HG03159 (cell line): ENCODE data around the gene ASPM.
A peak's percentile ranks its signal among the peaks of the same experiment; 100 is the strongest.
"Not testable (repeated sequence)": the region's sequence is repeated elsewhere in the genome, so short reads cannot be mapped to it uniquely, and the experiment has no call there.

ENCODE experiments used
- ATAC-seq: cut with Tn5 transposase; IDR thresholded peaks from one replicate; pipeline ENCODE4 v1.9.1; 2021; ENCODE audit warnings: mild to moderate bottlenecking, moderate library complexity; ENCODE audit not compliant: unreplicated experiment

ASPM gene

DNA sequence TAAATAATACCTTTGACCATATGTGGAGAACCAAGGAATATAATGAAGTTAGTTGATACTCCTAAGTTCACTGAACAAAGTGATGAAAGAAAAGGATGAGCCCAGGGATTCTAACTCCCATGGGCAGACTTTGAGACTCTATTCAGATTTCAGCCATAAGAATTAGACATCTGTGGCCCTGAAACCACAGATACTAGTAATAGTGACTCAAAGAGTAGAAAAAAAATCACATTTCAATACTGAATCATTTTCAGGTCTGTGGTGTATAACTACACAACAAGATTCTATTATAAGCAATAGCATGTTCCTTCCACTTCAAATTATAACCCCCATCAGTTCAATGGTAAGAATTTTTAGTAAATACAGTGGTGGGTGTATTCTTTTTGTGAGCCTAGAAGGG lies 63.0 kb downstream of the ASPM start:
- no peak for ATAC-seq

DNA sequence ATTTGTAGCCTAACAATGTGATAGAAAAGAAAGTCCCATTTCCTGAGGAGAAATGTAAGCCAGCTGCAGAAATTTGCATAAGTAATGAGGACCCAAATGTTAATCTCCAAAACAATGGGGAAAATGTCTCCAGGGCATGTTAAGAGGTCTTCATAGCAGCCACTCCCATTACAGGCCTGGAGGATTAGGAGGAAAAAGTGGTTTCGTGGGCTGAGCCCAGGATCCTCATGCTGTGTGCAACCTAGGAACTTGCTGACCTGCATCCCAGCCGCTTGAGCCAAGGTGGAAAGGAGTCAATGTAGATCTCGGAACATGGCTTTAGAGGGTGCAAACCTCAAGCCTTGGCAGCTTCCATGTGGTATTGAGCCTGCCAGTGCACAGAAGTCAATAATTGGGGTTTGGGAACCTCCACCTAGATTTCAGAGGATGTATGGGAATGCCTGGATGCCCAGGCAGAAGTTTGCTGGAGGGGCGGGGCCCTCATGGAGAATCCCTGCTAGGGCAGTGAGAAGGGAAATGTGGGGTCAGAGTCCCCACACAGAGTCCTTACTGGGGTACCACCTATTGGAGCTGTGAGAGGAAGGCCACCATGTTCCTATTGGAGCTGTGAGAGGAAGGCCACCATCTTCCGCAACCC lies 65.2 kb downstream of the ASPM start:
- no peak for ATAC-seq

DNA sequence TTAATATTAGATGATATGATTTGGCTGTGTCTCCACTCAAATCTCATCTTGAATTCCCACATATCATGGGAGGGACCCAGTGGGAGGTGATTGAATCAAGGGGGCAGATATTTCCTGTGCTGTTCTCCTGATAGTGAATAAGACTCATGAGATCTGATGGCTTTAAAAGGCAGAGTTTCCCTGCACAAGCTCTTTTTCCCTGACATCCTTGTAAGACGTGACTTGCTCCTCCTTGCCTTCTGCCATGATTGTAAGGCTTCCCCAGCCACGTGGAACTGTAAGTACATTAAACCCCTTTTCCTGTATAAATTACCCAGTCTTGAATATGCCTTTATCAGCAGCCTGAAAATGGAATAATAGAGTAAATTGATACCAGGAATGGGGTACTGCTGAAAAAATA lies 66.1 kb downstream of the ASPM start:
- ATAC-seq = no peak

DNA sequence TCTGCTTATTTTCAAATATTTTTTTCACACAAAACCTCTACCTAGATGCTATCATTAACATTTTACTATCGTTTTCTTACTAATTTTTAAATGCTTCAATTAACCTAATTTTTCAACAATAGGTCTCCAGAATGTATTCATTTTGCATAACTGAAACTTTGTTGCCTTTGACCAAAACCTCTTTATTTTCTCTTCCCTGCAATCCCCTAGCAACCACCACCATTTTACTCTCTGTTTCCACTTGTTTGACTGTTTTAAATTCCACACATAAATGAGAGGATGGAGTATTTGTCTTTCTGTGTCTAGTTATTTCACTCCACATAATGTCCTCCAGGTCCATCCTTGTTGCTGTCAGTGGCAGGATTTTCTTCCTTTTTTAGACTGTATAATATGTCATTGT lies 69.9 kb downstream of the ASPM start:
- peak; percentile 57 for ATAC-seq

DNA sequence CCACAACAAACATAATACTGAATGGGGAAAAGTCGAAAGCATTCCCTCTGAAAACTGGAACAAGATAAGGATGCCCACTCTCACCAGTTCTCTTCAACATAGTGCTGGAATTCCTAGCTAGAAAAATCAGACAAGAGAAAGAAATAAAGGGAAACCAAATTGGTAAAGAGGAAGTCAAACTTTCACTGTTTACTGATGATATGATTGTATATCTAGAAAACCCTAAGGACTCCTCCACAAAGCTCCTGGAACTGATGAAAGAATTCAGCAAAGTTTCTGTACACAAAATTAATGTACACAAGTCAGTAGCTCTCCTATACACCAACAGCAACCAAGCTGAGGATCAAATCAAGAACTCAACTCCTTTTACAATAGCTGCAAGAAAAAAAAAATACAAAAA lies 72.5 kb downstream of the ASPM start:
- no peak for ATAC-seq

DNA sequence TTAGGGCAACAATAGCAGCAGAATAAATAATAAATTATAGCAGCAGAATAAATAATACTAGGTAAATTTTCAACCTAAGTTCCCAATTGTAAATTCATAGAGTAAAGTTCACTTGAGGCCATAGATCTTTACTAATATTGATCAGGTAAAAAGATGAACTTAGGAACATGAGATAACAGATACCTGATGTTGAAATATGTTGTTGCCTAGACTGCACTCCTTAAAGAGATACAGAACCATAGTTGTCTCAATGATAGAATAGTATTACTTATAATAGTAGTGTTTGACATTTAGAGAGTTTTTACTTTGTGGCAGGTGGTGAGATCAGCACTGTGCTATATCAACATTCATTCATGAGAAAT lies 79.0 kb downstream of the ASPM start:
- ATAC-seq = no peak

DNA sequence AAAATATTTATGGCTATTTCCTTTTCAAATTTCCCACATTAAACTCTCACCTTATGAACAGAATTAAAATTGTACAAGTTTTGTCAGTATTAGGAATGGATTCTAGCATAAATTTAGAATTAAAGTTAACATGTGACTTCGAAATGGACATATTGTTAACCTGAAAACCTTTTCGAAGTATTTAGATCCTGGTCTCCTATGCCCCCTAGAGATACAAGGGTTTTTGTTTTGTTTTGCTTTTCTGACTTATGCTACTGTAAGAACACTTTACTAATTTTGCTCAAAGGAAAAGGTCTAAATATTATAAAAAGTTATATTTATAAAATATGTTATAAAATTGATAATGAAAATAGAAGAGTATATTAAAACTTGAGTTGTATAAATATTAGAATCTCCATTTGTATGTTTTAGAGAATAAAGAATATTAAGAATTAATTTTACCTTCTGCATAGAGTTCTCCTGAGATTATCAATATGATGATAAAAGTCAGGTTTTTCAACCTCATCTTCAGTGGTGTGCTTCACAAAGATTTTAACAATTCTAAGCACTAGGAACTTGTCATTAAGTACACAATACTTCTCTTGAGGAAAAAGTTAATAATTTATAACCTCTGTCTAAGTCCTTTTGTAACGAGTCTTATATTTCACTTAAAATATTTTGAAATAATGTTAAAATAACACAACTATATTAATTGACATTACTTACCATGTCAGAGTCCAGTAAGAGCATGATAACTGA lies 79.6 kb downstream of the ASPM start, which contains the start of gene F13B:
F13B (minus strand) TSS at position 542 of the 738 bp plus-strand sequence; CDS start at position 505, 37 bp downstream.
- ATAC-seq = no peak

DNA sequence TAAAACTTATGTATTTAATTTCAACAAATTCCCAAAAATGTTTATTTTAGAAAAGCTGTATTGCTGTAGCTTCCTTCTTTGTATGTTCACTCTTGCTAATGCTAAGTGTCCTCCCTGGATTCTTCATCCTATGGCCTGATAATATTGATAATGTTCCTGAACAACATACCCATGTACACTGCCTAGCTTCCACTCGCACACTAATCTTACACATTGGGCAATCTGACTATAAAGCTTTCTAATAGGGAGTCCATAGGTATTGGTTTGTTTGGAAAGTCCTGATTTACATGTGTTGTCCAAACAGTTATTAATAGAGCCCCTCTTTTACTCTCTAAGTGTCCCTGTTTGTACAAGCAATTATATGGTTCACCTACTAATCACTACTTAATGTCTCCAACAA lies 80.2 kb downstream of the ASPM start:
- ATAC-seq = no peak

DNA sequence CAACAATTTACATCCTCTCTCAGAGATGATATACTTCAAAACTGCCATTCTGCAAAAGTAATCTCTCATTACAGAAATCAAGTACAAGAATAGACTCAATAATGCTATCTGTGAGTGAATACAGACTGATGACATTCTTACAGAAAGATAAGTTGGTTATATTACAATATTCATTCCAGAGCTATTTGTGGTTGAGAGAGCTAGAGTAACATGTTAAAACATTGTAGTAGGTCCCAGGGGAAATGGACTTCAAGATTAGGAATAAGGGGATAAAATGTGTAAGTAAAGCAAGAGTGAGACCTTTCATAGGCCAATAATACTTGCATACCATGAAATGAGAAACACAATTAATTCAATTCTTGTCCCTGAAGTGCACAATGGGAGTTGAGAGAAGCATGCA lies 80.9 kb downstream of the ASPM start:
- no peak for ATAC-seq

DNA sequence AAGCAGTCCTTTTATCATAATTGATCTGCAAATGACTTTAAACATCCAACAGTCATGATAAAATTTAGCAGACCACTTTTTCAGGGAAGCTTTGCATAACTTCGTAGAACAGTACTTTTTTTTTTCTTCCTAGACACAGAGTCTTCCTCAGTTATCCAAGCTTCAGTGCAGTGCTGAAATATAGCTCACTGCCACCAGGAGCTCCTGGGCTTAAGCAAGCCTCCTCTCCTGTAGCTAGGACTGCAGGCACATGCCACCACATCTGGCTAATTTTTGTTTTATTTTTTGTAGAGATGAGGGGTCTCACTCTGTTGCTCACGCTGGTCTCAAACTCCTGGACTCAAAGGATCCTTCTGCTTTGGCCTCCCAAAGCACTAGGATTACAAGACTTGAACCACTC lies 83.3 kb downstream of the ASPM start:
- peak; percentile 18 for ATAC-seq

DNA sequence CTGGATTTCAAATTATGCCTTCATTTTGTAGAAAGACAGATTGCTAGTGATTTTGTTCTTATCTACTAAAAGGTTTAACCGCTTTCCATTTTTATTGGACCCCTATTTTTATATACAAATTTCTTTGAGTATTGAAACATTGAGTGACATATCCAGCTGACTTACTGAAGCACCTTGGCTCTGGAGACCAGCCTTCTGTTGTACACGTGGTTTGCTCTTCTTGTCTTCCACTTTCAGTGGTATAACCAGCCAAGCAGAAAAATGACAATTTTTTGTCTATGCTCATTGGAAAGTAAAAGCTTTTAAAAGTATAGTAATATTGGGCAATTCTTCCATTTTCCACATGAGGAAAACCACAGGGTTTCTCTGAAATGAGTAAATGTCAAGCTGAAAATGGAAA lies 83.8 kb downstream of the ASPM start:
- ATAC-seq = peak; percentile 91

DNA sequence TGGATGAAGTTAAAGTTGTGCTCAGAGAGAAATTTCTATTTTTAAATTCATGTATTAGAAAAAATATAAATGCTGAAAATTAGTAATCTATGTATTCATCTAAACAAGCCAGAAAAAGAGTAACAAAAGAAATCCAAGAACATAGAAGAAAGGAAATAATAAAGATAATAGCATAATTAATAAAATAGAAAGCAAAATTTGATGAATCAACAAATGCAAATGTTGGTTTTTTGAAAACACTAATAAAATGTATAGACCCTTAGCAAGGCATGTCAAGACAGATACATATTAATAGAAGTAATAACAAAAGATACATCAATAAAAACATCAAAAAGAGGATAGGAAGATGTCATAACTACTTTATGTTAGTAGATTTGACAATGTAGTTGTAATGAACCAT lies 97.4 kb downstream of the ASPM start:
- ATAC-seq = no peak

DNA sequence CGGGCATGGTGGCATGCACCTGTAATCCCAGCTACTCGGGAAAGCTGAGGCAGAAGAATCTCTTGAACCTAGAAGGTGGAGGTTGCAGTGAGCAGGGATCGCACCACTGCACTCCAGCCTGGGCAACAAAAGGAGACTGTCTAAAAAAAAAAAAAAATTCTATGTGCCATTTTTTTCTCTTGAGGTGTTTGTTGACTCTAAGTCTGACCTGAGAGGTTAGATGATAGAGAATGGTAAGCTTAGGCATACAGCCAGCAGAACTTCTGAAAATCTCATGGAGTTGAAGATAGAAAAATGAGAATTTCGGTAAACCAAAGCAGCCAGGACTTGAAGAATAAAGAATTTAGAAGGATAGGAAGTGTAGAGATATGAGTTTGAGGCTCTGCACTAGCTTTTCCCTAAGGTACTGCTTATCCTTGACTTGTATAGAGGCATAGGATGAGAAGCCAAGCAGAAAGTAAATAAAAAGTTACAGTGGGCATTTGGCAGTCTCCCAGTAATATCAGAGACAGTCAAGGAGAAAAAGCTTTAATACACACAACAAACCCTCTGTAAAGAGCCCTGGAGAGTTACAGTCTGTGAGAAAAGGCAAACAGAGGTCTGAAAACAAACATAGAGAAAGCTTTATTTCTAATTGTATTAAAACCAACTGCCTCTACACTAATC lies 103.7 kb downstream of the ASPM start:
- no peak for ATAC-seq

DNA sequence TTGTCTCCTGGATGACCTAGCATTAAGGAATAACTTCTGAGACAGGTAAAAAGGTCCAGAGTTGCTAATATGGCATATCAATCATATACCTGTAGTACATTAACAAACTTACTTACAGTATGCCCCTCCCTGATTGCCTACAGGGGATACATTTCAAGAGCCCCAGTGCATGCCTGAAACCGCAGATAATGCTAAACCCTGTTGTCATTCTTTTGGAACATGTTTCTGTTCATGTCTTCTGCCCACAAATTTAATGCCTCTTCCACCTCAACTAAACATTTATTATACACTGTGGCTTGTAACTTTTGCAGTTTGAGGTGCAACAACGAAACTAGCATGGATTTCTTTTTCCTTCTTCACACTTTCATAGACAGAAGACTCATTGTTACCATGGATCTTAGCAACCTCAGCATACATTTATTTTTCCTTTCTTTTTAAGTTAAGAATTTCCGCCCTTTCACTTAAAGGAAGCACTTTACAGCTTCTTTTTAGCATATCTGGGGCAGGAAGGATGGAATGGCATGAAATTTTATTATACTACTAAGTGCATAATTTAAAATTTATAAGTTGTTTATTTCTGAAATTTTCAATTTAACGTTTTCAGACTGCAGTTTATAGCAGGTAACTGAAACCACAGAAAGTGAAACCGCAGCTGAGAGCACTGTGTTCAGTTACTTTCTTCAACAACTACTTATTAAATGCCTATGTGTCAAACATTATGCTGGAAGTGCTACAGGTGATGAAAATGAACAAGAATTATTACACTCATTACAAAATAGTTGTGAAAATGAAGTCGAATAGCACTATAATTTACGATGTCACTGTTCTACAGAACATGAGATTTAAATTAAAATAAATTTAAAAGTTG lies 104.7 kb downstream of the ASPM start:
- peak; percentile 67 for ATAC-seq

DNA sequence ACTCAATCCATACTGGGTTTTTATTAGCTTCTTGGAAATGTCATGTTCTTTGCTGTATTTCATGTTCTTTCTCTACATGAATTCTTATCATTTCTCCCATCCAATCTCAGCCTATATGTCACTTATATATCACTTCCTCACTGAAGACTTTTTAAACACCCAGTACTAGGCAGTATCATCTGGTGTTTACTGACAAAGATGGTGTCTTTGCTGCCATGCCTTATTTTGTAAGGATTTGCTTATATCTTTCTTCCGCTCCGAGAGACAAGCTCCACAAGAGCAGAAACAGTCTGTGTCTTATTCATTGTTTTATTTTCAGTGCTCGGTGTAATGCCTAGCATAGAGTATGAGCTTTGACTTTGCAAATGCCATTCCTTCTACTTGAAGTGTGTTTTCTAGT lies 109.6 kb downstream of the ASPM start:
- no peak for ATAC-seq

DNA sequence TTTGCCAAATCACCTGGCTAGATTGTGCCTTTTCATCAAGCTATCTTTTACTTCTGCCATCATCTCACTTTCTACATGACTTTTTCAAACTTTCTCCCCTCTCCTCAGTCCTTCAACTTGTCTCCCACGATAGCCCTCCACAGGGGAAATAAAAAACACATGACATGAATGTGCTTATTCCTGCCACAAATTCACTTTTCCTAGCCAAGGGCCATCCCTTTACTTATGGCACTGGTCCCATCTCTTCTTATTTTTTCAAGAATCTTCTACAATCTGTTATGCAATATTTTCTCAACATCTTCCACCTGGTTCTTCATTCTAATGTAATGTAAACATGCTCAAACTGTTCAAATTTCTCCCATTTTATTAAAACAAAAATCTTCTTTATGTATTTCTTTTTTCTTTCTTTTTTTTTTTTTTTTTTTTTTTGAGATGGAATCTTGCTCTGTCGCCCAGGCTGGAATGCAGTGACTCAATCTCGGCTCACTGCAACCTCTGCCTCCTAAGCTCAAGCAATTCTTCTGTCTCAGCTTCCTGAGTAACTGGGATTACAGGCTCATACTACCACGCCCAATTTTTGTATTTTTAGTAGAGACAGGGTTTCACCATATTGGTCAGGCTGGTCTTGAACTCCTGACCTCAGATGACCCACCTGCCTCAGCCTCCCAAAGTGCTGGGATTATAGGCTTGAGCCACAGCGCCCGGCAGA lies 111.7 kb downstream of the ASPM start:
- not testable (repeated sequence) for ATAC-seq
